Measurements from ENCODE around the gene PAK6.

Gene PAK6

DNA sequence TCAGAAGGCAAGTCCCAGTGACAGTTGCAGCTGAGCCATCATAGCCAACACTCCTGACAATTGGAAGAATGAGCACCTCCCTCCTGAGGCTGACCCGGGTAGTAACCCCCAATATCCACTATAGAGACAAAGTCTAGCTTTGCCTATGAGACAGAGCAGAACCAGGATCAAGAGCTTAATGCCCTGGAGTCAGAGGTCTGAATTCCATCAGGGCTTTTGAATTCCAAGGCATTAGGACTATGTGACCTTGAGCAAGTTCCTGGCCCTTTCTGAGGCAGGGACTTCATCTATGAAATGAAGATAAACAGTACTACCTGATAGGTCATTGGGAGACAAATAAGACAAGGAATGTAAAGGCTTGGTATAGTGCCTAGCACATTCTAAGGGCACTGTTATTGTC is 81.5 kb downstream of the PAK6 start:
- Histone ChIP-seq H3K4me2 (ENCODE audit: low read length, poor library complexity, severe bottlenecking) (no peak overlapping the region), H3K18ac (ENCODE audit: low read depth in 1 of 2, low read length in 2 of 2) (peak overlapping the region in 1 of 2 experiments; percentile 19)

DNA sequence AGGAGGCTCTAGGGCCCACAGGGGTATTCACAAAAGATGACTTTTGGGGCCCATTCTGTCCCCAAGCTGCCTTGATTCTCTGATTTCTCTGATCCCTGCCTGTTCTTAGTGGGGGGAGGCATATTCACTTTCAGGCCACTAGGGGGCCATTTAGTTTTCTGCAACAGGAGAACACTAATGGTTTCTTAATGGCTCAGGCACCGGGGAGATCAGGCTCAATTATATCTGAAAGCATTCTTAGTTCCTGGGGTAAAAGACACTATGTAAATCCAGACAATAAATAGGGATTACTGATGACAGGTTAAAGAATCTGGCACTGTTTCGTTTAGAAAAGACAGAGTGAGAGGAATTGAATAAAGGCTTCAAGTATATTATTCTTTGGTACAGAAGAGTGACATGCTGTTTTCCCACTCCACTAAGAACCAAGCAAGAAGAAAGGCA is 82.1 kb downstream of the PAK6 start:
- H4K91ac ChIP-seq (ENCODE audit: low read length): no peak overlapping the region
- H3K4me2 ChIP-seq (ENCODE audit: low read length, poor library complexity, severe bottlenecking): no peak overlapping the region
- H3K4me3 ChIP-seq (ENCODE audit: insufficient read depth in 1 of 2, low read depth in 1 of 2, low read length in 2 of 2): no peak overlapping the region

More for the DNA sequence above, 81.5 kb downstream of the PAK6 start:
- WGBS: 95% methylated on average over 1 of the region's 1 CpG
- H2BK120ac ChIP-seq (ENCODE audit: low read depth, low read length): no peak overlapping the region
- peak overlapping the region in 1 of 2 experiments; percentile 17 for H3K23ac ChIP-seq (ENCODE audit: low read length in 2 of 2)
- H3K27ac ChIP-seq (ENCODE audit: low read length, poor library complexity, severe bottlenecking): no peak overlapping the region
- no peak overlapping the region for H3K9ac ChIP-seq (ENCODE audit: low read length)
- H3K14ac ChIP-seq (ENCODE audit: low read length in 2 of 2): no peak overlapping the region
- H3K4me3 ChIP-seq (ENCODE audit: insufficient read depth in 1 of 2, low read depth in 1 of 2, low read length in 2 of 2): no peak overlapping the region
- no peak overlapping the region for H4K8ac ChIP-seq (ENCODE audit: low read length)
- H3K36me3 ChIP-seq (ENCODE audit: control insufficient read depth in 1 of 2, insufficient read depth in 2 of 2, low read depth in 1 of 2, low read length in 2 of 2): no peaks in the 10 kb centered on the region
- no peak overlapping the region for H2BK15ac ChIP-seq (ENCODE audit: low read depth, poor library complexity, severe bottlenecking)
- no peak for DNase-seq
- H4K91ac ChIP-seq (ENCODE audit: low read length): no peak overlapping the region
- no peak overlapping the region for H2AFZ ChIP-seq (ENCODE audit: low read depth, low read length)
- H2AK5ac ChIP-seq (ENCODE audit: low read length, severe bottlenecking): no peak overlapping the region
- no peak overlapping the region for H2BK5ac ChIP-seq (ENCODE audit: low read depth, low read length, poor library complexity, severe bottlenecking)
- no peaks in the 10 kb centered on the region for H3K9me3 ChIP-seq (ENCODE audit: control insufficient read depth, low read length)
- H3K4me1 ChIP-seq (ENCODE audit: control insufficient read depth, insufficient read depth, low read depth, low read length): peaks cover 12% of the 10 kb centered on the region
- no peak overlapping the region for H2BK12ac ChIP-seq (ENCODE audit: low read length in 2 of 2)
- no peak overlapping the region for H3K4ac ChIP-seq (ENCODE audit: low read depth in 1 of 2, low read length in 2 of 2)
- peaks cover 3 to 11% of the 10 kb centered on the region in 2 experiments for H3K27me3 ChIP-seq (ENCODE audit: control insufficient read depth in 1 of 2, insufficient read depth in 1 of 2, low read length in 2 of 2)
- no peaks in the 10 kb centered on the region for H3K79me1 ChIP-seq (replicated peaks; ENCODE audit: low read length, poor library complexity, severe bottlenecking)

DNA sequence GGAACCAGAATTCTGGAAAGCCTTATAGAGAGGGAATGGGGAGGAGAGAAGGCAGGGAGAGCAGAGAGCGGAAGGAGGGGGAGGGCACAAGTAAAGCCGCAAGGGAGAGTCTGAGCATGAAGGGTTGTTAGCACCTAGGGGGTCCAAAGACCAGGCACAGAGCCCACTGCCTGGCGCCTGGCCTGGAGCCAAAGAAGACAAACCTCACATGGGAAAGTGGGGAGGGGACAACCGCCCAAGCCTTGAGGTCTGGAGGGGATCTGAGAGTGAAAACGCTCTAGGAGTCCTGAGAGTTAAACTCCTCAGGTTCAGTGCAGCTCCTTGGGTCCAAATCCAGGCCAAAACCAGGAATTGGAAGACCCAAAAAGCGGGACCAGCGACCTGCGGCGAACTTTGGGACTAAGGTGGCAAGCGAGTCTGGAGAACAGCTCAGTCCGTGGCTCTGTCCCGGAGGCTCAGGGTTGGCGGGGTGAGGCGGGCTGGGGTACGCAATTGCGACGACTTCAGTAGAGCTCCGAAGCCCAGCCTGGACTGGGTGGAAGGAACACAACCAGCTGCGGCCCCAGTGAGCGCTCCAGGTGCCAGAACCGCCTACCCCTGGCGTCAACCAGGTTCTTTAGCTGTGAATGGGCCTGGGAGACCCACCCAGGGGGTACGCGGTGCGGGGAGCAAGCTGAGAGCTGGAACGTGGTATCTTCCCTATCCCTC is 83.8 kb downstream of the PAK6 start:
- Histone ChIP-seq H3K4me2 (ENCODE audit: low read length, poor library complexity, severe bottlenecking) (peak overlapping the region; percentile 69), H3K4me3 (ENCODE audit: insufficient read depth in 1 of 2, low read depth in 1 of 2, low read length in 2 of 2) (peak overlapping the region; percentile 18 to 70), H3K9me3 (ENCODE audit: control insufficient read depth, low read length) (no peaks in the 10 kb centered on the region), H3K23ac (ENCODE audit: low read length in 2 of 2) (peak overlapping the region in 1 of 2 experiments; percentile 70), H2BK5ac (ENCODE audit: low read depth, low read length, poor library complexity, severe bottlenecking) (no peak overlapping the region), H3K27me3 (ENCODE audit: control insufficient read depth in 1 of 2, insufficient read depth in 1 of 2, low read length in 2 of 2) (peaks cover 0 to 3% of the 10 kb centered on the region in 2 experiments), H2BK120ac (ENCODE audit: low read depth, low read length) (no peak overlapping the region), H3K4me1 (ENCODE audit: control insufficient read depth, insufficient read depth, low read depth, low read length) (peaks cover 22% of the 10 kb centered on the region), H3K79me1 (replicated peaks; ENCODE audit: low read length, poor library complexity, severe bottlenecking) (no peaks in the 10 kb centered on the region), H4K91ac (ENCODE audit: low read length) (peak overlapping the region; percentile 48), H3K18ac (ENCODE audit: low read depth in 1 of 2, low read length in 2 of 2) (peak overlapping the region; percentile 5 to 70), H3K4ac (ENCODE audit: low read depth in 1 of 2, low read length in 2 of 2) (peak overlapping the region in 1 of 2 experiments; percentile 21), H2AK5ac (ENCODE audit: low read length, severe bottlenecking) (no peak overlapping the region), H2AFZ (ENCODE audit: low read depth, low read length) (no peak overlapping the region), H3K36me3 (ENCODE audit: control insufficient read depth in 1 of 2, insufficient read depth in 2 of 2, low read depth in 1 of 2, low read length in 2 of 2) (peaks cover 0 to 4% of the 10 kb centered on the region in 2 experiments), H3K14ac (ENCODE audit: low read length in 2 of 2) (peak overlapping the region in 1 of 2 experiments; percentile 47), H4K8ac (ENCODE audit: low read length) (peak overlapping the region; percentile 92), H2BK12ac (ENCODE audit: low read length in 2 of 2) (peak overlapping the region in 1 of 2 experiments; percentile 40), H3K27ac (ENCODE audit: low read length, poor library complexity, severe bottlenecking) (peak overlapping the region; percentile 24), H3K9ac (ENCODE audit: low read length) (no peak overlapping the region), H2BK15ac (ENCODE audit: low read depth, poor library complexity, severe bottlenecking) (no peak overlapping the region)
- WGBS: 10% methylated on average over 26 of the region's 26 CpGs
- peak; percentile 63 for DNase-seq

More for the DNA sequence above, 82.1 kb downstream of the PAK6 start:
- H3K9ac ChIP-seq (ENCODE audit: low read length): no peak overlapping the region
- no peak overlapping the region for H3K4ac ChIP-seq (ENCODE audit: low read depth in 1 of 2, low read length in 2 of 2)
- no peak overlapping the region for H4K8ac ChIP-seq (ENCODE audit: low read length)
- H3K27ac ChIP-seq (ENCODE audit: low read length, poor library complexity, severe bottlenecking): no peak overlapping the region
- peaks cover 13% of the 10 kb centered on the region for H3K4me1 ChIP-seq (ENCODE audit: control insufficient read depth, insufficient read depth, low read depth, low read length)
- no peak overlapping the region for H3K18ac ChIP-seq (ENCODE audit: low read depth in 1 of 2, low read length in 2 of 2)
- H2BK120ac ChIP-seq (ENCODE audit: low read depth, low read length): no peak overlapping the region
- H3K9me3 ChIP-seq (ENCODE audit: control insufficient read depth, low read length): no peaks in the 10 kb centered on the region
- peak overlapping the region in 1 of 2 experiments; percentile 42 for H2BK12ac ChIP-seq (ENCODE audit: low read length in 2 of 2)
- 0% methylated on average over 2 of the region's 2 CpGs for WGBS
- peaks cover 3 to 9% of the 10 kb centered on the region in 2 experiments for H3K27me3 ChIP-seq (ENCODE audit: control insufficient read depth in 1 of 2, insufficient read depth in 1 of 2, low read length in 2 of 2)
- H3K36me3 ChIP-seq (ENCODE audit: control insufficient read depth in 1 of 2, insufficient read depth in 2 of 2, low read depth in 1 of 2, low read length in 2 of 2): no peaks in the 10 kb centered on the region
- no peak overlapping the region for H2BK5ac ChIP-seq (ENCODE audit: low read depth, low read length, poor library complexity, severe bottlenecking)
- no peak overlapping the region for H3K14ac ChIP-seq (ENCODE audit: low read length in 2 of 2)
- H3K23ac ChIP-seq (ENCODE audit: low read length in 2 of 2): no peak overlapping the region
- H2AK5ac ChIP-seq (ENCODE audit: low read length, severe bottlenecking): no peak overlapping the region
- DNase-seq: peak; percentile 80
- no peak overlapping the region for H2AFZ ChIP-seq (ENCODE audit: low read depth, low read length)
- H2BK15ac ChIP-seq (ENCODE audit: low read depth, poor library complexity, severe bottlenecking): no peak overlapping the region
- no peaks in the 10 kb centered on the region for H3K79me1 ChIP-seq (replicated peaks; ENCODE audit: low read length, poor library complexity, severe bottlenecking)

DNA sequence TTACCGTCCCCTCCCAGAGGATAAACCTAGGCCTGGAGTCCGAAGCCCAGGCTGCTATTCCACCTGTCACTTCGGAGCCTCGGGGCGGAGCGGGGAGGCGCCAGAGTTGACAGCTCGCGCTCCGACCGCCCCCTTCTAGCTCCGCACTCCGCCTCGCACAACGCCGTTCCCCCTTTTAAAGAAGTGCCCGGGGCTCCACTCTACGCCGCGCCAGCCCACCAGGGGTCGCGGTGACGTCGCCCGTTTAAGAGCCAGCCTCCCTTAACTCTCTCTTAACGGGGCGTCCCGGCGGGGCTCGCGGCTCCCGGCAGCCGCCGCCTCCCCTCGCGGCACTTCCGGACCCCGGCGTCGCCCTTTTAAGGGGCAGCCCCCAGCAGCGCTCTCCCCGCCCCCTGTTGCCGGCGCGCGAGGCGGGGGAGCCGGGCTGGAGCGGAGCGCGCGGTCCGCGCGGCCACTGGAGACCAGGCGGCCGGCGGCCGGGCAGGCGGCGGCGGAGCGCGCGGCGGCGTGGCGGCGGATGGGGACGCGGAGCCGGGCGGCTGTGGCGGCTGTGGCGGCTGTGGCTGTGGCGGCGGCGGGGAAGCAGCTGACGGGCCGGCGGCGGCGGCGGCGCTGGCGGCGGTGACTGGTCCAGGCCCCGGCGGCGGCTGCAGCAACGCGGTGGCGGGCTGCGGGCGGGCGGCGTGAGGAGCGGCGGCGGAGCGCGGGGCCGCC is 84.5 kb downstream of the PAK6 start, which contains the start of gene INAFM2:
INAFM2 (plus strand) TSS at position 454 of the 714 bp plus-strand sequence. CDS start 364 bp downstream, outside the sequence.
- Histone ChIP-seq H3K9ac (ENCODE audit: low read length) (peak within 1 kb of the TSS; percentile 68), H4K8ac (ENCODE audit: low read length) (peak within 1 kb of the TSS; percentile 20), H3K79me1 (replicated peaks; ENCODE audit: low read length, poor library complexity, severe bottlenecking) (no peaks in the 10 kb centered on the region), H2BK120ac (ENCODE audit: low read depth, low read length) (peak within 1 kb of the TSS; percentile 82), H2AK5ac (ENCODE audit: low read length, severe bottlenecking) (no peak within 1 kb of the TSS), H3K18ac (ENCODE audit: low read depth in 1 of 2, low read length in 2 of 2) (peak within 1 kb of the TSS; percentile 80 to 81), H3K4ac (ENCODE audit: low read depth in 1 of 2, low read length in 2 of 2) (peak within 1 kb of the TSS; percentile 79 to 89), H3K14ac (ENCODE audit: low read length in 2 of 2) (peak within 1 kb of the TSS in 1 of 2 experiments; percentile 95), H3K9me3 (ENCODE audit: control insufficient read depth, low read length) (no peaks in the 10 kb centered on the region), H2BK12ac (ENCODE audit: low read length in 2 of 2) (peak within 1 kb of the TSS; percentile 18 to 40), H3K36me3 (ENCODE audit: control insufficient read depth in 1 of 2, insufficient read depth in 2 of 2, low read depth in 1 of 2, low read length in 2 of 2) (peaks cover 0 to 4% of the 10 kb centered on the region in 2 experiments), H2BK5ac (ENCODE audit: low read depth, low read length, poor library complexity, severe bottlenecking) (peak within 1 kb of the TSS; percentile 46), H3K4me2 (ENCODE audit: low read length, poor library complexity, severe bottlenecking) (peak within 1 kb of the TSS; percentile 92), H3K27me3 (ENCODE audit: control insufficient read depth in 1 of 2, insufficient read depth in 1 of 2, low read length in 2 of 2) (peaks cover 0 to 3% of the 10 kb centered on the region in 2 experiments), H4K91ac (ENCODE audit: low read length) (peak within 1 kb of the TSS; percentile 43), H3K4me3 (ENCODE audit: insufficient read depth in 1 of 2, low read depth in 1 of 2, low read length in 2 of 2) (peak within 1 kb of the TSS; percentile 69 to 81), H2AFZ (ENCODE audit: low read depth, low read length) (peak within 1 kb of the TSS; percentile 8), H2BK15ac (ENCODE audit: low read depth, poor library complexity, severe bottlenecking) (peak within 1 kb of the TSS; percentile 82), H3K27ac (ENCODE audit: low read length, poor library complexity, severe bottlenecking) (peak within 1 kb of the TSS; percentile 24), H3K23ac (ENCODE audit: low read length in 2 of 2) (peak within 1 kb of the TSS; percentile 65 to 70), H3K4me1 (ENCODE audit: control insufficient read depth, insufficient read depth, low read depth, low read length) (peaks cover 23% of the 10 kb centered on the region)
- 2% methylated on average over 54 of the region's 103 CpGs for WGBS
- DNase-seq: peak; percentile 96

Measured in mesenchymal stem cell (in vitro differentiated cells and primary cell).